Neuronal stem cell (in vitro differentiated cells): ENCODE data around the gene PLEK. TPM values are rescaled to one million over a fixed set of nuclear protein-coding genes. Genes with fewer than 3 reads are reported as not detected.
A peak's percentile ranks its signal among the peaks of the same experiment; 100 is the strongest.

Experiments
- DNase-seq: peaks from one replicate; pipeline ENCODE4 v3.0.0-alpha.2; 2013; ENCODE audit warnings: low spot score
- H2AFZ ChIP-seq: one replicate; pipeline ENCODE4 v1.6.1; 2013; ENCODE audit warnings: mild to moderate bottlenecking, low read length, inconsistent platforms
- H2AK5ac ChIP-seq: 2 replicates; pipeline ENCODE4 v1.6.1; 2013; ENCODE audit warnings: low read depth, mild to moderate bottlenecking, inconsistent platforms, low read length, moderate library complexity, mixed read lengths
- H2BK120ac ChIP-seq: 2 replicates; pipeline ENCODE4 v1.6.1; 2013; ENCODE audit warnings: low read depth, mild to moderate bottlenecking, inconsistent platforms, low read length, moderate library complexity, mixed read lengths
- H2BK12ac ChIP-seq: one replicate; pipeline ENCODE4 v1.6.1; 2013; ENCODE audit warnings: low read length, inconsistent platforms
- H2BK15ac ChIP-seq: 2 replicates; pipeline ENCODE4 v1.6.1; 2013; ENCODE audit warnings: mild to moderate bottlenecking, low read length, inconsistent platforms, mixed read lengths
- H2BK5ac ChIP-seq: one replicate; pipeline ENCODE4 v1.6.1; 2013; ENCODE audit warnings: inconsistent platforms, mild to moderate bottlenecking, low read length, moderate library complexity
- H3K14ac ChIP-seq: one replicate; pipeline ENCODE4 v1.6.1; 2013; ENCODE audit warnings: low read length, inconsistent platforms
- H3K18ac ChIP-seq: 2 replicates; pipeline ENCODE4 v1.6.1; 2013; ENCODE audit warnings: low read length, inconsistent platforms
- H3K23ac ChIP-seq: 2 replicates; pipeline ENCODE4 v1.6.1; 2013; ENCODE audit warnings: low read depth, mild to moderate bottlenecking, mixed read lengths, low read length, inconsistent platforms; ENCODE audit not compliant: poor library complexity
- H3K27ac ChIP-seq: replicated peaks from 3 replicates; pipeline ENCODE4 v1.5.1; 2013; ENCODE audit warnings: low read length, inconsistent platforms
- H3K27me3 ChIP-seq, 3 experiments: 2 replicates each; pipeline ENCODE4 v1.6.1; 2013; ENCODE audit warnings: low read length in 3 of 3, mild to moderate bottlenecking in 2 of 3, inconsistent platforms in 1 of 3, low read depth in 1 of 3, mixed read lengths in 1 of 3, moderate library complexity in 1 of 3; ENCODE audit not compliant: control insufficient read depth in 3 of 3, insufficient read depth in 3 of 3
- H3K36me3 ChIP-seq, 2 donors: replicated peaks in 1 of 2; 2 replicates each; pipeline ENCODE4 v1.6.1; 2013; ENCODE audit warnings: low read length in 2 of 2; ENCODE audit not compliant: control insufficient read depth in 2 of 2, insufficient read depth in 2 of 2
- H3K4ac ChIP-seq: 2 replicates; pipeline ENCODE4 v1.6.1; 2013; ENCODE audit warnings: inconsistent platforms, mild to moderate bottlenecking, low read length, moderate library complexity
- H3K4me1 ChIP-seq, 2 donors: 1 replicate in 1 of 2; 2 replicates in 1 of 2; pipeline ENCODE4 v1.6.1; 2013; ENCODE audit warnings: low read length in 2 of 2, low read depth in 1 of 2; ENCODE audit not compliant: control insufficient read depth in 2 of 2, insufficient read depth in 1 of 2
- H3K4me2 ChIP-seq: one replicate; pipeline ENCODE4 v1.6.1; 2013; ENCODE audit warnings: mild to moderate bottlenecking, low read length, inconsistent platforms; ENCODE audit not compliant: insufficient read depth, poor library complexity, severe bottlenecking
- H3K4me3 ChIP-seq, 2 donors: 2 replicates each; pipeline ENCODE4 v1.5.1; 2013; ENCODE audit warnings: low read length in 2 of 2, mild to moderate bottlenecking in 2 of 2, inconsistent platforms in 1 of 2, moderate library complexity in 1 of 2
- H3K79me1 ChIP-seq: one replicate; pipeline ENCODE4 v1.6.1; 2013; ENCODE audit warnings: low read depth, mild to moderate bottlenecking, inconsistent platforms, low read length, moderate library complexity
- H3K9ac ChIP-seq: one replicate; pipeline ENCODE4 v1.6.1; 2013; ENCODE audit warnings: mild to moderate bottlenecking, low read depth, low read length, inconsistent platforms; ENCODE audit not compliant: poor library complexity
- H3K9me3 ChIP-seq, 2 donors: replicated peaks in 1 of 2; 2 replicates each; pipeline versions ENCODE3 to v1.6.1; 2013; ENCODE audit warnings: low read length in 2 of 2, mild to moderate bottlenecking in 2 of 2, inconsistent platforms in 1 of 2, low read depth in 1 of 2, mixed read lengths in 1 of 2, moderate library complexity in 1 of 2; ENCODE audit not compliant: control insufficient read depth in 2 of 2, insufficient read depth in 1 of 2
- H4K8ac ChIP-seq: one replicate; pipeline ENCODE4 v1.6.1; 2013; ENCODE audit warnings: low read depth, mild to moderate bottlenecking, inconsistent platforms, low read length, moderate library complexity
- H4K91ac ChIP-seq: one replicate; pipeline ENCODE4 v1.6.1; 2013; ENCODE audit warnings: low read length, low read depth, mild to moderate bottlenecking, inconsistent platforms; ENCODE audit not compliant: poor library complexity
- WGBS, 2 donors: extraction: QIAGEN DNeasy Blood & Tissue Kit; methylation state at CpG; one replicate each; pipeline ENCODE4 v1.1.7; 2013; ENCODE audit warnings: missing lambda C conversion rate in 2 of 2, mixed read lengths in 1 of 2; ENCODE audit not compliant: insufficient read length in 2 of 2, insufficient replicate concordance in 1 of 2; ENCODE audit errors: extremely low coverage in 2 of 2; 5-methylcytosine and 5-hydroxymethylcytosine counted together
- polyA plus RNA-seq, 2 experiments: library from polyadenylated mRNA; stranded (reverse); fragments of 200-250 nt; gene quantifications; one replicate each; pipeline ENCODE4 v1.2.3, GENCODE V29; 2013

PLEK gene, protein sequence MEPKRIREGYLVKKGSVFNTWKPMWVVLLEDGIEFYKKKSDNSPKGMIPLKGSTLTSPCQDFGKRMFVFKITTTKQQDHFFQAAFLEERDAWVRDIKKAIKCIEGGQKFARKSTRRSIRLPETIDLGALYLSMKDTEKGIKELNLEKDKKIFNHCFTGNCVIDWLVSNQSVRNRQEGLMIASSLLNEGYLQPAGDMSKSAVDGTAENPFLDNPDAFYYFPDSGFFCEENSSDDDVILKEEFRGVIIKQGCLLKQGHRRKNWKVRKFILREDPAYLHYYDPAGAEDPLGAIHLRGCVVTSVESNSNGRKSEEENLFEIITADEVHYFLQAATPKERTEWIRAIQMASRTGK
- 0.01 TPM for polyA plus RNA-seq (2013, experiment 1 of 2)
- polyA plus RNA-seq (2013, experiment 2 of 2): 0.04 TPM

DNA sequence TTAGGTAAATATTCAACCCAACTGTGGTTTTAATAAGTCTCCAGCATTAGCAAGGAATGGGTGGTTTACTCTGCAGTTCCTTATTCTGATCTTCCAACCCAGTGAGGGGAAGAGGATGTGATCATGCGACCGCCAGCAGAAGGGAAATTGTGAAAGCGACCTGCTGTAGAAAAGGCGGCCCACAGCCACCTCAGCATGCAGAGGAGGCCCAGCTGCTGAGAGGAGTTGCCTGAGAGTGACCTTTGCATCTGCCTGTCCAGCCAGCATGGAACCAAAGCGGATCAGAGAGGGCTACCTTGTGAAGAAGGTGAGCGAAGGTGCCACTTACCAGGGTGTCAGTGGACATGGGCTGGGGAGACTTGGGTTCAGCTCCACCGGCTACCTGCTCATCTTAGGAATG is at the start of gene PLEK:
PLEK (plus strand) TSS at position 196 of the 400 bp plus-strand sequence; CDS start at position 266, 70 bp downstream.
- Histone ChIP-seq H4K91ac (no peak within 1 kb of the TSS), H4K8ac (no peak within 1 kb of the TSS), H3K27ac (no peak within 1 kb of the TSS), H2BK120ac (no peak within 1 kb of the TSS), H3K18ac (peak within 1 kb of the TSS; percentile 13), H2AK5ac (peak within 1 kb of the TSS; percentile 9), H2BK12ac (no peak within 1 kb of the TSS), H3K4me1 (peaks cover 2 to 14% of the 10 kb centered on the region in 2 donors), H3K23ac (no peak within 1 kb of the TSS), H2BK5ac (no peak within 1 kb of the TSS), H3K4me3 (no peak within 1 kb of the TSS), H3K4me2 (no peak within 1 kb of the TSS), H3K9ac (no peak within 1 kb of the TSS), H2BK15ac (no peak within 1 kb of the TSS), H3K9me3 (no peaks in the 10 kb centered on the region), H3K14ac (no peak within 1 kb of the TSS), H2AFZ (peak within 1 kb of the TSS; percentile 14), H3K79me1 (no peaks in the 10 kb centered on the region), H3K4ac (no peak within 1 kb of the TSS), H3K27me3 (no peaks in the 10 kb centered on the region), H3K36me3 (no peaks in the 10 kb centered on the region)
- WGBS, 2 donors: no CpG with 5 or more reads among the region's 7 CpGs
- DNase-seq: no peak

- Histone ChIP-seq H3K36me3 (peaks cover 2 to 62% of the 10 kb centered on the region in 2 donors), H3K9ac (no peak overlapping the region), H2BK5ac (no peak overlapping the region), H3K18ac (no peak overlapping the region), H4K8ac (no peak overlapping the region), H3K27me3 (peaks cover 0 to 29% (median 6%) of the 10 kb centered on the region in 3 experiments), H3K4me3 (no peak overlapping the region), H3K4me2 (no peak overlapping the region), H4K91ac (no peak overlapping the region), H3K79me1 (peaks cover 3% of the 10 kb centered on the region), H3K4ac (no peak overlapping the region), H2BK120ac (no peak overlapping the region), H3K23ac (no peak overlapping the region), H3K27ac (no peak overlapping the region), H3K14ac (no peak overlapping the region), H3K9me3 (peaks cover 0 to 26% of the 10 kb centered on the region in 2 donors), H2BK15ac (no peak overlapping the region), H3K4me1 (peaks cover 0 to 7% of the 10 kb centered on the region in 2 donors), H2AK5ac (no peak overlapping the region), H2BK12ac (no peak overlapping the region), H2AFZ (no peak overlapping the region)
- no peak for DNase-seq
- WGBS, 2 donors: no CpG with 5 or more reads among the region's 2 CpGs
Observed at GRCh38 chr2:68316111-68316510, 49.0 kb upstream of the PLEK start.

DNA sequence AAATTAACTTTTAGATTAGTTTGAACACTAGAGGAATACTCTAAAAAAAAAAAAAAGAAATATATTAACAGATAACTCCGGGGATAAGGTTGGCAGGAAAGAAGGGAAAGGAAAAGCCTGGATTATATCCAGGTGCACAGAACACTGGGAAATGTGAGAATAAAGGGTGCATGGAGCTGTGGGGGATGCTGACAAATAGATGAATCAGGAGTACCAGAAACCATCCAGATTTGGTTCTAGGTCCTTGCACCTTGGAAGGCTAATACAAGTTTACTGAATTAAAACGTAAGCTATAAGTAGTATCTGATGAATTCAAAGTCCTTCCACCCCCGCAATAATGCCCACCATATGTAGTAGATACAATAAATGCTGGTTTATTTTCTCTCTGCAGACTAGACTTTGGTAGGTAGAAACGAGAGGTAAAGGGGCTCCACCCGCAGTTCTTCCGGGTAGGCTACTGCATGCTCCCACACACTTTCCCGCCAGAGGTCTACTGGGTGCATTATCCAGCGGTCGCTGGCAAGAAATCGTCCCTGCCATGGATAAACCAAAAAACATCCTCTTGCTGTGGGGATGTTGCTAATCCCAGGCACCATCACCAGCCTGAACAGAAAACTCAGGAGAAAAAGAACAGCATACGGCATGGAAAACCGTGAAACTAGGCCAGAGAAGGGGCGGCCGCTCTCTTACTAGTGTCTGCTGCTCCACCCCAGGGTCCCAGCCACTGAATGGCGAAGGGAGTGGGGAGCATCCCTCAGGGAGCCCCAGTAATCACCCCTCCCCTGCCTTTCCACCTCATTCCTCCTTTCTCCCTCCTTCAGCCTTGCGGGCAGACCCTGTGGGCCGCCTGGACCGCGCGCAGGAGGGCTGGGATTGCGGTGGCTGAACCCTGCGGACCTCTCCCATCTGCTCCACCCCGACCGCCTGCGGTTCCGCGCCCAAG is 46.8 kb upstream of the PLEK start:
- peak overlapping the region; percentile 48 for H3K18ac ChIP-seq
- H3K4me1 ChIP-seq: peaks cover 0 to 7% of the 10 kb centered on the region in 2 donors
- no peak overlapping the region for H3K9ac ChIP-seq
- no peak overlapping the region for H2BK120ac ChIP-seq
- H3K79me1 ChIP-seq: peaks cover 3% of the 10 kb centered on the region
- no peak overlapping the region for H4K8ac ChIP-seq
- peak overlapping the region; percentile 45 for H3K23ac ChIP-seq
- no peak overlapping the region for H3K14ac ChIP-seq
- H4K91ac ChIP-seq: no peak overlapping the region
- H2BK12ac ChIP-seq: no peak overlapping the region
- H3K4ac ChIP-seq: no peak overlapping the region
- DNase-seq: no peak
- H2AK5ac ChIP-seq: no peak overlapping the region
- peak overlapping the region; percentile 91 for H3K4me2 ChIP-seq
- peaks cover 0 to 26% of the 10 kb centered on the region in 2 donors for H3K9me3 ChIP-seq
- peak overlapping the region; percentile 77 to 79 for H3K4me3 ChIP-seq
- peaks cover 2 to 46% of the 10 kb centered on the region in 2 donors for H3K36me3 ChIP-seq
- no peak overlapping the region for H2BK5ac ChIP-seq
- WGBS, 2 donors: no CpG with 5 or more reads among the region's 27 CpGs
- no peak overlapping the region for H2BK15ac ChIP-seq
- no peak overlapping the region for H3K27ac ChIP-seq
- H3K27me3 ChIP-seq: peaks cover 6 to 29% (median 7%) of the 10 kb centered on the region in 3 experiments
- peak overlapping the region; percentile 96 for H2AFZ ChIP-seq
